ENCODE results near the gene OR4D9.

Gene OR4D9

GRCh38 chr11:59556917-59557348, 45.6 kb downstream of the OR4D9 start:
- no CpG with 5 or more reads among the region's 13 CpGs for WGBS (ENCODE audit: extremely low coverage, insufficient coverage, low lambda C conversion rate)

GRCh38 chr11:59558270-59558643, 46.9 kb downstream of the OR4D9 start:
- no peaks in the 10 kb centered on the region for H3K79me2 ChIP-seq (ENCODE audit: control insufficient read depth, insufficient read depth, low read length)
- H2AK5ac ChIP-seq (ENCODE audit: low read length): no peak overlapping the region
- no peak for DNase-seq
- no peaks in the 10 kb centered on the region for H3K36me3 ChIP-seq (ENCODE audit: control insufficient read depth, insufficient read depth, low read length)
- peak overlapping the region; percentile 63 for H3K18ac ChIP-seq (ENCODE audit: low read length)
- H3K27me3 ChIP-seq (ENCODE audit: insufficient read depth, low read length, poor library complexity): no peaks in the 10 kb centered on the region
- H4K8ac ChIP-seq (ENCODE audit: low read depth, low read length): no peak overlapping the region
- H4K5ac ChIP-seq (ENCODE audit: low read length): peak overlapping the region; percentile 72
- H2BK120ac ChIP-seq (ENCODE audit: low read depth, low read length): no peak overlapping the region
- no peak overlapping the region for H3K4me3 ChIP-seq (ENCODE audit: low read length)
- H3K23ac ChIP-seq (ENCODE audit: low read length): no peak overlapping the region
- no CpG with 5 or more reads among the region's 7 CpGs for WGBS (ENCODE audit: extremely low coverage, insufficient coverage, low lambda C conversion rate)
- H3K4ac ChIP-seq (ENCODE audit: low read depth, low read length): peak overlapping the region; percentile 66
- H2BK15ac ChIP-seq (replicated peaks; ENCODE audit: low read depth): no peak overlapping the region
- H3K56ac ChIP-seq (ENCODE audit: low read length): peak overlapping the region; percentile 59
- peak overlapping the region; percentile 66 for H3K9ac ChIP-seq (ENCODE audit: low read length)
- peaks cover 4% of the 10 kb centered on the region for H3K4me1 ChIP-seq (ENCODE audit: control insufficient read depth, low read depth, low read length)
- no peak overlapping the region for H2BK5ac ChIP-seq (ENCODE audit: low read length)
- no peaks in the 10 kb centered on the region for H3K79me1 ChIP-seq (ENCODE audit: low read length)
- no peak overlapping the region for H3K27ac ChIP-seq (ENCODE audit: low read depth, low read length)
- peak overlapping the region; percentile 49 for H3K4me2 ChIP-seq (ENCODE audit: low read length)

More at GRCh38 chr11:59556917-59557348, 45.6 kb downstream of the OR4D9 start:
- no peak for DNase-seq
- Histone ChIP-seq H3K79me1 (ENCODE audit: low read length) (no peaks in the 10 kb centered on the region), H3K4ac (ENCODE audit: low read depth, low read length) (no peak overlapping the region), H2BK120ac (ENCODE audit: low read depth, low read length) (no peak overlapping the region), H3K4me3 (ENCODE audit: low read length) (no peak overlapping the region), H4K8ac (ENCODE audit: low read depth, low read length) (no peak overlapping the region), H3K79me2 (ENCODE audit: control insufficient read depth, insufficient read depth, low read length) (no peaks in the 10 kb centered on the region), H3K27ac (ENCODE audit: low read depth, low read length) (no peak overlapping the region), H3K56ac (ENCODE audit: low read length) (no peak overlapping the region), H2AK5ac (ENCODE audit: low read length) (no peak overlapping the region), H3K4me1 (ENCODE audit: control insufficient read depth, low read depth, low read length) (peaks cover 4% of the 10 kb centered on the region), H2BK15ac (replicated peaks; ENCODE audit: low read depth) (no peak overlapping the region), H3K27me3 (ENCODE audit: insufficient read depth, low read length, poor library complexity) (no peaks in the 10 kb centered on the region), H4K5ac (ENCODE audit: low read length) (no peak overlapping the region), H3K36me3 (ENCODE audit: control insufficient read depth, insufficient read depth, low read length) (no peaks in the 10 kb centered on the region), H3K4me2 (ENCODE audit: low read length) (peak overlapping the region; percentile 34), H3K18ac (ENCODE audit: low read length) (peak overlapping the region; percentile 40), H3K23ac (ENCODE audit: low read length) (no peak overlapping the region), H3K9ac (ENCODE audit: low read length) (peak overlapping the region; percentile 0), H2BK5ac (ENCODE audit: low read length) (no peak overlapping the region)

- WGBS (ENCODE audit: extremely low coverage, insufficient coverage, low lambda C conversion rate): no CpG with 5 or more reads among the region's 8 CpGs
- DNase-seq: peak; percentile 66
- no peak overlapping the region for H4K5ac ChIP-seq (ENCODE audit: low read length)
- H3K27ac ChIP-seq (ENCODE audit: low read depth, low read length): no peak overlapping the region
- H3K23ac ChIP-seq (ENCODE audit: low read length): no peak overlapping the region
- no peak overlapping the region for H3K56ac ChIP-seq (ENCODE audit: low read length)
- H3K4ac ChIP-seq (ENCODE audit: low read depth, low read length): no peak overlapping the region
- peaks cover 4% of the 10 kb centered on the region for H3K4me1 ChIP-seq (ENCODE audit: control insufficient read depth, low read depth, low read length)
- H2AK5ac ChIP-seq (ENCODE audit: low read length): no peak overlapping the region
- no peak overlapping the region for H2BK15ac ChIP-seq (replicated peaks; ENCODE audit: low read depth)
- H3K4me3 ChIP-seq (ENCODE audit: low read length): no peak overlapping the region
- H3K36me3 ChIP-seq (ENCODE audit: control insufficient read depth, insufficient read depth, low read length): no peaks in the 10 kb centered on the region
- H3K9ac ChIP-seq (ENCODE audit: low read length): peak overlapping the region; percentile 26
- no peaks in the 10 kb centered on the region for H3K27me3 ChIP-seq (ENCODE audit: insufficient read depth, low read length, poor library complexity)
- H4K8ac ChIP-seq (ENCODE audit: low read depth, low read length): no peak overlapping the region
- no peak overlapping the region for H2BK5ac ChIP-seq (ENCODE audit: low read length)
- no peak overlapping the region for H2BK120ac ChIP-seq (ENCODE audit: low read depth, low read length)
- no peaks in the 10 kb centered on the region for H3K79me1 ChIP-seq (ENCODE audit: low read length)
- H3K18ac ChIP-seq (ENCODE audit: low read length): no peak overlapping the region
- H3K79me2 ChIP-seq (ENCODE audit: control insufficient read depth, insufficient read depth, low read length): no peaks in the 10 kb centered on the region
- H3K4me2 ChIP-seq (ENCODE audit: low read length): peak overlapping the region; percentile 50
These were observed 48.5 kb downstream of the OR4D9 start for GRCh38 chr11:59559886-59560285.

- peak overlapping the region; percentile 51 for H3K18ac ChIP-seq (ENCODE audit: low read length)
- H3K23ac ChIP-seq (ENCODE audit: low read length): no peak overlapping the region
- no peak overlapping the region for H2BK120ac ChIP-seq (ENCODE audit: low read depth, low read length)
- H3K4me2 ChIP-seq (ENCODE audit: low read length): peak overlapping the region; percentile 96
- H2BK15ac ChIP-seq (replicated peaks; ENCODE audit: low read depth): no peak overlapping the region
- H3K79me1 ChIP-seq (ENCODE audit: low read length): no peaks in the 10 kb centered on the region
- H3K9ac ChIP-seq (ENCODE audit: low read length): peak overlapping the region; percentile 85
- peak overlapping the region; percentile 97 for H3K4me3 ChIP-seq (ENCODE audit: low read length)
- no peak overlapping the region for H4K5ac ChIP-seq (ENCODE audit: low read length)
- no peak overlapping the region for H3K4ac ChIP-seq (ENCODE audit: low read depth, low read length)
- no peak overlapping the region for H3K27ac ChIP-seq (ENCODE audit: low read depth, low read length)
- no peak overlapping the region for H2AK5ac ChIP-seq (ENCODE audit: low read length)
- no peaks in the 10 kb centered on the region for H3K36me3 ChIP-seq (ENCODE audit: control insufficient read depth, insufficient read depth, low read length)
- H3K27me3 ChIP-seq (ENCODE audit: insufficient read depth, low read length, poor library complexity): no peaks in the 10 kb centered on the region
- no peak overlapping the region for H2BK5ac ChIP-seq (ENCODE audit: low read length)
- WGBS (ENCODE audit: extremely low coverage, insufficient coverage, low lambda C conversion rate): no CpG with 5 or more reads among the region's 18 CpGs
- H3K79me2 ChIP-seq (ENCODE audit: control insufficient read depth, insufficient read depth, low read length): no peaks in the 10 kb centered on the region
- no peak overlapping the region for H4K8ac ChIP-seq (ENCODE audit: low read depth, low read length)
- H3K4me1 ChIP-seq (ENCODE audit: control insufficient read depth, low read depth, low read length): peaks cover 4% of the 10 kb centered on the region
- H3K56ac ChIP-seq (ENCODE audit: low read length): peak overlapping the region; percentile 96
- DNase-seq: peak; percentile 97
These were observed 49.0 kb downstream of the OR4D9 start for GRCh38 chr11:59560290-59560701.

GRCh38 chr11:59560702-59561473, 49.5 kb downstream of the OR4D9 start:
- Histone ChIP-seq H3K27me3 (ENCODE audit: insufficient read depth, low read length, poor library complexity) (no peaks in the 10 kb centered on the region), H4K5ac (ENCODE audit: low read length) (no peak overlapping the region), H3K27ac (ENCODE audit: low read depth, low read length) (no peak overlapping the region), H3K4me3 (ENCODE audit: low read length) (peak overlapping the region; percentile 97), H4K8ac (ENCODE audit: low read depth, low read length) (no peak overlapping the region), H3K23ac (ENCODE audit: low read length) (no peak overlapping the region), H3K36me3 (ENCODE audit: control insufficient read depth, insufficient read depth, low read length) (no peaks in the 10 kb centered on the region), H3K4me1 (ENCODE audit: control insufficient read depth, low read depth, low read length) (peaks cover 4% of the 10 kb centered on the region), H3K4ac (ENCODE audit: low read depth, low read length) (no peak overlapping the region), H3K79me2 (ENCODE audit: control insufficient read depth, insufficient read depth, low read length) (no peaks in the 10 kb centered on the region), H3K4me2 (ENCODE audit: low read length) (peak overlapping the region; percentile 96), H2BK15ac (replicated peaks; ENCODE audit: low read depth) (no peak overlapping the region), H3K9ac (ENCODE audit: low read length) (peak overlapping the region; percentile 85), H2BK120ac (ENCODE audit: low read depth, low read length) (no peak overlapping the region), H3K56ac (ENCODE audit: low read length) (peak overlapping the region; percentile 96), H2AK5ac (ENCODE audit: low read length) (no peak overlapping the region), H2BK5ac (ENCODE audit: low read length) (no peak overlapping the region), H3K79me1 (ENCODE audit: low read length) (no peaks in the 10 kb centered on the region), H3K18ac (ENCODE audit: low read length) (peak overlapping the region; percentile 51)
- WGBS (ENCODE audit: extremely low coverage, insufficient coverage, low lambda C conversion rate): no CpG with 5 or more reads among the region's 40 CpGs
- DNase-seq: peak; percentile 93
